Measurements from ENCODE around the gene MFAP3L. TPM values are rescaled to one million over a fixed set of nuclear protein-coding genes. Genes with fewer than 3 reads are reported as not detected.

MFAP3L gene
- polyA plus RNA-seq, 3 donors: 0.01 to 0.18 TPM; not detected in 1

DNA sequence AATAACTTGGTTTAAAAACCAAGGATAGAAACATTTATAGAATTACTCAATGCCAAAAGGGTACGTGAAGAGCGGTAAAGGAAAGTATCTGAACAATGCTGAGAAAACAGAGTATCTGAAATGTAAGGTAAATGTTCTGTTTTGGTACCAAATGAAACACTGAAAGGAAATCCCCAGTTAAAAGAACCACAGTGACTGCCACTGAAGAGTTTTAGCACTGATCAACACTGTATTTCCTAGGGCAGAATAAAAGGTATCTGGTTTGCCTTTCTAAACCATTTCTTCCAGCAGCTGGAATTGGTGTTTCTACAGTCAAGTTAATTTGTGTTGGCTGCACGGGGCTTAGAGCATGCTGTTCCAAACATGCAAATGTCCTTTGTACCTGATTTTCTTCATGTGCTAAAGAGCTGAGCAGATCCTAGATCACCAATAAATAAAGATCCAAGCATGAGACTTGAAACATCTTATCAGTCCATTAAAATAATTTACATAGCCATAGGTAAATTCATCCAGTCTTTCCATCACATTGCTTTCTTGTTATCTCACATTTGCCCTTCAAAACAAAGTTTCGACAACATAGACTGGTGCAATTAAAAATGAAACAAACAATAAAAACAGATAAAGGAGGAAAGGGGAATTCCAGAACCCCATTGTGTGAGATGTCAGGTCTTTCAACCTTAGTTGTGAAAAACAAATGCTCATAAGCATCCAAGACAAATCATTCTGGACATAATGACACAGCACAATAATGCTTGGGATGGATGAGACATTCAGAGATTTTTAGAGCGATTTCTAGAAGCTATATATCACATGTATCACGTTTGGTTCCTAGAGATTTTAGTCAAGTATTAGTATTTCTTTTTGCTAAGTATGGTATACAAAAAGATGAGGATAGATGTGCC, 38.6 kb downstream of the MFAP3L start:
- Mint-ChIP-seq H3K9me3 (peaks cover 0 to 9% (median 2%) of the 10 kb centered on the region in 7 donors), H3K4me1 (no peaks in the 10 kb centered on the region), H3K27ac (no peak overlapping the region), H3K36me3 (no peaks in the 10 kb centered on the region), H3K27me3 (ENCODE audit: low read depth in 3 of 3) (peaks cover 2 to 5% (median 4%) of the 10 kb centered on the region in 3 donors), H3K4me3 (no peak overlapping the region)
- Histone ChIP-seq H3K79me2 (ENCODE audit: insufficient read depth, low read length) (no peaks in the 10 kb centered on the region), H2AFZ (ENCODE audit: insufficient read depth, low read depth, low read length, poor library complexity, severe bottlenecking) (no peak overlapping the region), H3K9me3 (replicated peaks in 1 of 2; ENCODE audit: control insufficient read depth in 1 of 2, insufficient read depth in 1 of 2, low read length in 2 of 2) (no peaks in the 10 kb centered on the region), H3K4me2 (replicated peaks; ENCODE audit: extremely low read depth, low read length, poor library complexity, severe bottlenecking) (no peak overlapping the region), H3K36me3 (replicated peaks in 1 of 2; ENCODE audit: control insufficient read depth in 1 of 2, insufficient read depth in 2 of 2, low read length in 2 of 2) (no peaks in the 10 kb centered on the region), H3K9ac (ENCODE audit: insufficient read depth, low read length, poor library complexity, severe bottlenecking) (no peak overlapping the region), H4K20me1 (ENCODE audit: insufficient read depth, low read length) (no peaks in the 10 kb centered on the region), H3K27ac (ENCODE audit: low read depth in 1 of 2, low read length in 2 of 2) (no peak overlapping the region), H3K27me3 (ENCODE audit: control insufficient read depth in 2 of 2, insufficient read depth in 2 of 2, low read length in 2 of 2) (peaks cover 0 to 4% of the 10 kb centered on the region in 2 donors), H3K4me3 (replicated peaks in 1 of 3; ENCODE audit: low read depth in 2 of 3, low read length in 3 of 3) (no peak overlapping the region), H3K4me1 (ENCODE audit: control insufficient read depth in 1 of 2, insufficient read depth in 2 of 2, low read length in 2 of 2) (no peaks in the 10 kb centered on the region)
- no peak for TF ChIP-seq CTCF (IDR thresholded peaks at IDR 0.05)
- intact Hi-C loops (cut with micrococcal nuclease): no loop called here
- WGBS (ENCODE audit: insufficient coverage): no CpG with 5 or more reads among the region's 6 CpGs
- DNase-seq: no peak

DNA sequence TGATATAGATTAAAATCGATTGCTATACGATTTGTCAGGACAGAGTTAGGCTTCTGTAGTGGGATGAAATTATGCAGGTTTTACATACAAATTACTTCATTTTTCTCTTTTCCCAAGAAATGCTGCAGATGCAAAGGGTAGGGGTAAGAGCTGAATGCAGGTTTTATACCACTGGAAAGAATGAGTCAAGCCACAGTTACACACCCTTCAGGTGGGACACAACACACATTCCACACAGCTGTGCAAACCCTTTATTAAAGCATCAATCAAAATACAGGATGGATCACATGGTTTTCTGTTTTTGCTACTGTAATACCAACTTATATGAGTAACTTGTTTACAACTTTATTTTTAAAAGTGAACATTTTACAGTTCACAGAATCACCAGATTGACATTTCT, 39.8 kb downstream of the MFAP3L start:
- intact Hi-C loops (cut with micrococcal nuclease): no loop called here
- H3K9me3 Mint-ChIP-seq: peaks cover 0 to 2% (median 0%) of the 10 kb centered on the region in 7 donors
- TF ChIP-seq CTCF (IDR thresholded peaks at IDR 0.05): no peak

More for the DNA sequence above, 39.8 kb downstream of the MFAP3L start:
- H3K27ac ChIP-seq (ENCODE audit: low read depth in 1 of 2, low read length in 2 of 2): no peak overlapping the region
- no peak overlapping the region for H3K27ac Mint-ChIP-seq
- H3K27me3 ChIP-seq (ENCODE audit: control insufficient read depth in 2 of 2, insufficient read depth in 2 of 2, low read length in 2 of 2): peaks cover 0 to 4% of the 10 kb centered on the region in 2 donors
- H4K20me1 ChIP-seq (ENCODE audit: insufficient read depth, low read length): no peaks in the 10 kb centered on the region
- no peak overlapping the region for H3K4me3 ChIP-seq (replicated peaks in 1 of 3; ENCODE audit: low read depth in 2 of 3, low read length in 3 of 3)
- no peak overlapping the region for H3K9ac ChIP-seq (ENCODE audit: insufficient read depth, low read length, poor library complexity, severe bottlenecking)
- DNase-seq: no peak
- WGBS (ENCODE audit: insufficient coverage): no CpG with 5 or more reads among the region's 2 CpGs
- H3K4me1 ChIP-seq (ENCODE audit: control insufficient read depth in 1 of 2, insufficient read depth in 2 of 2, low read length in 2 of 2): no peaks in the 10 kb centered on the region
- no peak overlapping the region for H3K4me2 ChIP-seq (replicated peaks; ENCODE audit: extremely low read depth, low read length, poor library complexity, severe bottlenecking)
- no peaks in the 10 kb centered on the region for H3K36me3 Mint-ChIP-seq
- peaks cover 2 to 4% (median 2%) of the 10 kb centered on the region in 3 donors for H3K27me3 Mint-ChIP-seq (ENCODE audit: low read depth in 3 of 3)
- no peaks in the 10 kb centered on the region for H3K36me3 ChIP-seq (replicated peaks in 1 of 2; ENCODE audit: control insufficient read depth in 1 of 2, insufficient read depth in 2 of 2, low read length in 2 of 2)
- no peak overlapping the region for H2AFZ ChIP-seq (ENCODE audit: insufficient read depth, low read depth, low read length, poor library complexity, severe bottlenecking)
- H3K79me2 ChIP-seq (ENCODE audit: insufficient read depth, low read length): no peaks in the 10 kb centered on the region
- H3K9me3 ChIP-seq (replicated peaks in 1 of 2; ENCODE audit: control insufficient read depth in 1 of 2, insufficient read depth in 1 of 2, low read length in 2 of 2): no peaks in the 10 kb centered on the region
- H3K4me1 Mint-ChIP-seq: no peaks in the 10 kb centered on the region
- no peak overlapping the region for H3K4me3 Mint-ChIP-seq
